Astrocyte (in vitro differentiated cells and primary cell): ENCODE measurements around the gene RBPJ. TPM values are rescaled to one million over a fixed set of nuclear protein-coding genes. Genes with fewer than 3 reads are reported as not detected.

Source experiments
- DNase-seq: peaks from one replicate; pipeline ENCODE4 v3.0.0-alpha.2; 2010; ENCODE audit warnings: low read depth
- FAIRE-seq: peaks from 2 replicates; lab custom pipeline; 2011; peaks lifted over from hg19 to GRCh38; lab: Jason Lieb, UNC
- H2AFZ ChIP-seq: 2 replicates; pipeline ENCODE4 v1.6.0; 2012; ENCODE audit warnings: low read depth, low read length, inconsistent platforms
- H3K27ac ChIP-seq: 2 replicates; pipeline ENCODE4 v1.5.1; 2011; ENCODE audit warnings: low read depth, low read length, inconsistent platforms
- H3K27me3 ChIP-seq: 2 replicates; pipeline ENCODE4 v1.6.0; 2011; ENCODE audit warnings: low read length, inconsistent platforms; ENCODE audit not compliant: insufficient read depth
- H3K36me3 ChIP-seq: 2 replicates; pipeline ENCODE4 v1.5.1; 2011; ENCODE audit warnings: low read length, inconsistent platforms; ENCODE audit not compliant: insufficient read depth
- H3K4me1 ChIP-seq: 2 replicates; pipeline ENCODE4 v1.5.1; 2011; ENCODE audit warnings: low read length, inconsistent platforms; ENCODE audit not compliant: insufficient read depth
- H3K4me2 ChIP-seq: 2 replicates; pipeline ENCODE4 v1.6.0; 2012; ENCODE audit warnings: low read length, inconsistent platforms
- H3K4me3 ChIP-seq: 2 replicates; pipeline ENCODE4 v1.5.1; 2011; ENCODE audit warnings: low read depth, mild to moderate bottlenecking, low read length, inconsistent platforms; ENCODE audit not compliant: insufficient read depth
- H3K79me2 ChIP-seq: 2 replicates; pipeline ENCODE4 v1.6.0; 2012; ENCODE audit warnings: mild to moderate bottlenecking, low read length, inconsistent platforms; ENCODE audit not compliant: insufficient read depth
- H3K9ac ChIP-seq: 2 replicates; pipeline ENCODE4 v1.6.0; 2012; ENCODE audit warnings: mild to moderate bottlenecking, low read length, inconsistent platforms
- H3K9me3 ChIP-seq: 2 replicates; pipeline ENCODE4 v1.5.1; 2012; ENCODE audit warnings: low read depth, mild to moderate bottlenecking, low read length, inconsistent platforms; ENCODE audit not compliant: insufficient read depth
- H4K20me1 ChIP-seq: 2 replicates; pipeline ENCODE4 v1.6.0; 2012; ENCODE audit warnings: low read length, inconsistent platforms; ENCODE audit not compliant: insufficient read depth
- H3K27ac Mint-ChIP-seq: one replicate; pipeline ENCODE4 v1.8.0; 2021; ENCODE audit warnings: mild to moderate bottlenecking, mixed read lengths; ENCODE audit not compliant: unreplicated experiment
- H3K27me3 Mint-ChIP-seq: one replicate; pipeline ENCODE4 v1.8.0; 2021; ENCODE audit warnings: low read depth, mixed read lengths; ENCODE audit not compliant: unreplicated experiment
- H3K36me3 Mint-ChIP-seq: one replicate; pipeline ENCODE4 v1.8.0; 2021; ENCODE audit warnings: low read depth, mixed read lengths; ENCODE audit not compliant: unreplicated experiment
- H3K4me1 Mint-ChIP-seq: one replicate; pipeline ENCODE4 v1.8.0; 2021; ENCODE audit warnings: low read depth, mixed read lengths; ENCODE audit not compliant: unreplicated experiment
- H3K4me3 Mint-ChIP-seq: one replicate; pipeline ENCODE4 v1.8.0; 2021; ENCODE audit warnings: mild to moderate bottlenecking, moderate library complexity, mixed read lengths; ENCODE audit not compliant: unreplicated experiment
- H3K9me3 Mint-ChIP-seq: one replicate; pipeline ENCODE4 v1.8.0; 2021; ENCODE audit warnings: mild to moderate bottlenecking, mixed read lengths; ENCODE audit not compliant: unreplicated experiment
- EZH2 ChIP-seq: IDR thresholded peaks from 2 replicates; pipeline ENCODE4 v1.6.1; 2012; ENCODE audit warnings: mild to moderate bottlenecking, low read length, inconsistent platforms; ENCODE audit not compliant: insufficient read depth
- total RNA-seq: library from RNA; stranded (reverse); gene quantifications from 2 replicates; pipeline ENCODE4 v1.2.1, GENCODE V29; 2021
- TF ChIP-seq, protein P1 (sequence below): IDR thresholded peaks from 2 replicates; pipeline ENCODE4 v1.5.1; 2011; ENCODE audit warnings: low read depth, mild to moderate bottlenecking, inconsistent platforms, low read length, moderate library complexity; ENCODE audit not compliant: insufficient read depth

The RBPJ gene
- total RNA-seq, 1 donor from 2014 or later, result 96.3 TPM

DNA sequence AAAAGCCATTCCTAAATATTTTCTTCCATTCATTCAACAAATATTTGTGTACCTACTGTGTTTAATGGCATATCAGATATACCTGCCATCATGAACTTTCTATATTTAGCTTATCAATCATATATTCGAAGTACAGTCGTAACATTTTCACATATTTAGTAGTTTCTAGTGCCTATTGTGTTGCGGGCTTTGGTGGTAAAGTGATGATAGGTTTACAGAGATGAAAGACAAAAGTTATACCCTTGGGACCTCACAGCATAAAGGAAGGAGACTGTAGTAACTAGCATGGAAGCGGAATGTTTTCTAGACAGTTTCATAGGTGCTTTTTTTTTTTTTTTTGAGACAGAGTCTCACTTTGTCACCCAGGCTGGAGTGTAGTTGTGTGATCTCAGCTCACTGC is 39.5 kb downstream of the RBPJ start:
- Histone ChIP-seq H2AFZ (no peak overlapping the region), H3K27ac (no peak overlapping the region), H3K79me2 (peaks cover 99% of the 10 kb centered on the region), H4K20me1 (peaks cover 59% of the 10 kb centered on the region), H3K9ac (no peak overlapping the region), H3K27me3 (no peaks in the 10 kb centered on the region), H3K9me3 (no peaks in the 10 kb centered on the region), H3K4me2 (no peak overlapping the region), H3K4me3 (no peak overlapping the region), H3K4me1 (peaks cover 11% of the 10 kb centered on the region), H3K36me3 (no peaks in the 10 kb centered on the region)
- Mint-ChIP-seq H3K4me3 (no peak overlapping the region), H3K27me3 (no peaks in the 10 kb centered on the region), H3K27ac (peak overlapping the region; percentile 11), H3K36me3 (no peaks in the 10 kb centered on the region), H3K4me1 (peaks cover 29% of the 10 kb centered on the region), H3K9me3 (no peaks in the 10 kb centered on the region)
- TF ChIP-seq EZH2, result no peak
- TF ChIP-seq, protein P1, sequence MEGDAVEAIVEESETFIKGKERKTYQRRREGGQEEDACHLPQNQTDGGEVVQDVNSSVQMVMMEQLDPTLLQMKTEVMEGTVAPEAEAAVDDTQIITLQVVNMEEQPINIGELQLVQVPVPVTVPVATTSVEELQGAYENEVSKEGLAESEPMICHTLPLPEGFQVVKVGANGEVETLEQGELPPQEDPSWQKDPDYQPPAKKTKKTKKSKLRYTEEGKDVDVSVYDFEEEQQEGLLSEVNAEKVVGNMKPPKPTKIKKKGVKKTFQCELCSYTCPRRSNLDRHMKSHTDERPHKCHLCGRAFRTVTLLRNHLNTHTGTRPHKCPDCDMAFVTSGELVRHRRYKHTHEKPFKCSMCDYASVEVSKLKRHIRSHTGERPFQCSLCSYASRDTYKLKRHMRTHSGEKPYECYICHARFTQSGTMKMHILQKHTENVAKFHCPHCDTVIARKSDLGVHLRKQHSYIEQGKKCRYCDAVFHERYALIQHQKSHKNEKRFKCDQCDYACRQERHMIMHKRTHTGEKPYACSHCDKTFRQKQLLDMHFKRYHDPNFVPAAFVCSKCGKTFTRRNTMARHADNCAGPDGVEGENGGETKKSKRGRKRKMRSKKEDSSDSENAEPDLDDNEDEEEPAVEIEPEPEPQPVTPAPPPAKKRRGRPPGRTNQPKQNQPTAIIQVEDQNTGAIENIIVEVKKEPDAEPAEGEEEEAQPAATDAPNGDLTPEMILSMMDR, result no peak
- DNase-seq, result no peak
- peak; percentile 29 for FAIRE-seq

DNA sequence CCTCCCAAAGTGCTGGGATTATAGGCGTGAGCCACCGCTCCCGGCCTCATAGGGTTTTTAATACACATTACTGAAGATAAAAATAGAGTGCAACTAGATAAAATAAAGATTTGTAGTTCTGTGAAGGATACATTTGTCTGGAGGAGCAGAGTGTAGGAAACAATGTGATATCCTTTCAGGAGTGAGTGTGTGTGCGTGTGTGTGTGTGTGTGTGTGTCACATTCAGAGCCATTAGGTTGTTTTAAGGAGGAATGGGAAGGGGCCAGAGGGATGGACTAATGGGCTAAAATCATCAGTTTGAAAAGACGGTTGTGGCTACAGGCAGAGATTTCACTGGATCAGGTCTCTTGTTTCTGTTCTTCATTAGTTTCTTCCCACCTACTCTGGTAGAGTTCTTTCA is 40.0 kb downstream of the RBPJ start:
- Histone ChIP-seq H3K27me3 (no peaks in the 10 kb centered on the region), H3K4me1 (peaks cover 7% of the 10 kb centered on the region), H3K9ac (no peak overlapping the region), H3K36me3 (no peaks in the 10 kb centered on the region), H3K27ac (no peak overlapping the region), H3K4me2 (no peak overlapping the region), H3K9me3 (no peaks in the 10 kb centered on the region), H3K4me3 (no peak overlapping the region), H3K79me2 (peaks cover 99% of the 10 kb centered on the region), H4K20me1 (peaks cover 58% of the 10 kb centered on the region), H2AFZ (no peak overlapping the region)
- Mint-ChIP-seq H3K36me3 (no peaks in the 10 kb centered on the region), H3K9me3 (no peaks in the 10 kb centered on the region), H3K27me3 (no peaks in the 10 kb centered on the region), H3K4me1 (peaks cover 32% of the 10 kb centered on the region), H3K27ac (peak overlapping the region; percentile 5), H3K4me3 (no peak overlapping the region)
- no peak for DNase-seq
- no peak for FAIRE-seq
- TF ChIP-seq, protein P1, result no peak

GRCh38 chr4:26361297-26361696 is 40.5 kb downstream of the RBPJ start:
- Mint-ChIP-seq H3K36me3 (no peaks in the 10 kb centered on the region), H3K9me3 (no peaks in the 10 kb centered on the region), H3K4me1 (peaks cover 36% of the 10 kb centered on the region), H3K4me3 (no peak overlapping the region), H3K27me3 (no peaks in the 10 kb centered on the region), H3K27ac (peak overlapping the region; percentile 5)
- Histone ChIP-seq H3K36me3 (no peaks in the 10 kb centered on the region), H3K4me1 (peaks cover 7% of the 10 kb centered on the region), H3K79me2 (peaks cover 99% of the 10 kb centered on the region), H2AFZ (no peak overlapping the region), H3K9ac (no peak overlapping the region), H4K20me1 (peaks cover 54% of the 10 kb centered on the region), H3K27me3 (no peaks in the 10 kb centered on the region), H3K27ac (no peak overlapping the region), H3K4me2 (no peak overlapping the region), H3K9me3 (no peaks in the 10 kb centered on the region), H3K4me3 (no peak overlapping the region)
- DNase-seq, result no peak
- FAIRE-seq, result no peak
- TF ChIP-seq, protein P1, result no peak
- TF ChIP-seq EZH2, result no peak
